ENCODE measurements around the gene ZRANB3.

The ZRANB3 gene

DNA sequence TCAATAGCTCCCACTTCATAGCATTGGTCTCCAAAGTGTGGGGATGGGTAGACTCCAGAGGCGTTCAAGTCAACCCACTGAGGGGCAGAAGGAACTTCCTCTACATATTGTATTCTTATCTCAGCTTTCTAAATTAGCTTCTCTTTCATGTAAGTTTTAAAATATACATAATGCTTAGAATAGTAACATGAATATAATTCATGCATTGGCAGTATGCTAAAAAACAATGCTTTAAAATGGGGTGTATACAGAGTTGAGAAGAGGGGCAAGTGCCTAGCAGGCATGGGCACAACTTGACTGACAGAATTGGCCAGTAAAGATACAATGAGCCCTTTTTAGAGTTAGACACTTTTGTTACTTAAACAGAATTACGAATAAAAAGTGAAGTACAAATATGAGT, 212.2 kb downstream of the ZRANB3 start:
- TF ChIP-seq CTCF (IDR thresholded peaks at IDR 0.05; ENCODE audit: low read depth, low read length, missing control alignments) = no peak
- DNase-seq (ENCODE audit: low read depth) = no peak
- in situ Hi-C loops (cut with HindIII; ENCODE audit: low sequenced_read_pairs) = no loop called here

DNA sequence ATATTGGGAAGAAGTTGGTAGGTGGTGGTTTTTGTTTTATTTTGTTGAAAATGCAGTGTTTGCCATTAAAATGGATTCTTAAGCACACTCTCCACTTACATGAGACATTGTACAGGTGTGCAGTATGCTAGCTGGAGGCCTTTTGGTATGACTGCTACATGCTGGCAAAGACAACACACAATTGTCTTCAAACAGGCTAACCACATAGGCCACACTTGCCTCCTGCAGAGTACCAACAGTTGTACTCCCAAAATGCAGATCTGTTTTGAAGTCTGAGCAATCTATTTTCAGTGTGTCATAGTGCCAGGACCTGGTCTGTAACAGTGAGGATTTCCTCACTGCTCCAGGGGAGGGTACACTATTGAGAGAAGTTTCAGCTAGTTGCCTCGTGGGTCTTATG, 213.6 kb downstream of the ZRANB3 start:
- in situ Hi-C loops (cut with HindIII; ENCODE audit: low sequenced_read_pairs) = no loop called here
- no peak for DNase-seq (ENCODE audit: low read depth)
- no peak for TF ChIP-seq CTCF (IDR thresholded peaks at IDR 0.05; ENCODE audit: low read depth, low read length, missing control alignments)
- no peak overlapping the region for H3K4me3 ChIP-seq (ENCODE audit: low read depth, low read length)

More for the DNA sequence above, 212.2 kb downstream of the ZRANB3 start:
- no peak overlapping the region for H3K4me3 ChIP-seq (ENCODE audit: low read depth, low read length)

- H3K4me3 ChIP-seq (ENCODE audit: low read depth, low read length) = no peak overlapping the region
- in situ Hi-C loops (cut with HindIII; ENCODE audit: low sequenced_read_pairs) = no loop called here
- no peak for DNase-seq (ENCODE audit: low read depth)
- no peak for TF ChIP-seq CTCF (IDR thresholded peaks at IDR 0.05; ENCODE audit: low read depth, low read length, missing control alignments)
Observed at GRCh38 chr2:135311962-135312361, 219.1 kb downstream of the ZRANB3 start.

GRCh38 chr2:135311268-135311667, 219.8 kb downstream of the ZRANB3 start:
- in situ Hi-C loops (cut with HindIII; ENCODE audit: low sequenced_read_pairs) = no loop called here
- no peak overlapping the region for H3K4me3 ChIP-seq (ENCODE audit: low read depth, low read length)
- DNase-seq (ENCODE audit: low read depth) = no peak
- no peak for TF ChIP-seq CTCF (IDR thresholded peaks at IDR 0.05; ENCODE audit: low read depth, low read length, missing control alignments)

GRCh38 chr2:135304694-135305093, 226.3 kb downstream of the ZRANB3 start:
- H3K4me3 ChIP-seq (ENCODE audit: low read depth, low read length) = no peak overlapping the region
- in situ Hi-C loops (cut with HindIII; ENCODE audit: low sequenced_read_pairs) = no loop called here
- TF ChIP-seq CTCF (IDR thresholded peaks at IDR 0.05; ENCODE audit: low read depth, low read length, missing control alignments) = no peak
- DNase-seq (ENCODE audit: low read depth) = no peak

DNA sequence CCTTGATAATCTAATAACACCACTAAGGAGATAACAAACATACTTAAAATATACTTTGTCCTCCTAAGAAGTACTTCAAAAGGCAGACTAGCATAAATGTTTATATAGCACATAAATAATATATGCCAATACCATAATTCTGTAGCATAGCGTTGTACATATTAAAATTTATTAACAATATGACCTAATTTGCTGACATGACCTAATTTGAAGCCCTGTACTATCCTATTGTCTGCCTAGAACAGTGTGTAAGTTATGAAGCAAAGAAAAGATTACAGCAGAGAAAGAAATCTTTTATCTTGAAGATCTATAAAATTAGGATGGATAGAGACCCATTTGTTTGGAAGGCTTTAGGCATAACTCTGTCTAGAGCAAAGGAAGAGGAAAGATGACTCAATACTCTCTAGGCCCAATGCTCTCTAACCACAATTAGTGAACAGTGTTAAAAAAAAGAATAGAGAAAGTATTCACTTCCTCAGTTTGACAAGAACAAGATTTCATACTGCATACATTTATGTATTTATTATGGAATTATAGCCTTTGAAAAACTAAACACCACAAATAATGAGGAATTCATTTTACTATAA, 231.3 kb downstream of the ZRANB3 start:
- in situ Hi-C loops (cut with HindIII; ENCODE audit: low sequenced_read_pairs) = no loop called here
- TF ChIP-seq CTCF (IDR thresholded peaks at IDR 0.05; ENCODE audit: low read depth, low read length, missing control alignments) = no peak
- H3K4me3 ChIP-seq (ENCODE audit: low read depth, low read length) = no peak overlapping the region
- DNase-seq (ENCODE audit: low read depth) = no peak

Measured in astrocyte of the cerebellum (primary cell).